Uterus (tissue), 2 donors: Measurements from ENCODE around the gene EEF1AKMT3.

Experiments
- CTCF ChIP-seq, 4 experiments: fragments of 200-600 bp in 2 of 4; fragments of 450-650 bp in 2 of 4; sonication (generic) in 2 of 4; IDR thresholded peaks; one replicate each; pipeline ENCODE4 v1.5.1; 2016 to 2019; ENCODE audit warnings: antibody characterized with exemption in 4 of 4, mild to moderate bottlenecking in 2 of 4, moderate library complexity in 1 of 4
- POLR2A ChIP-seq, 2 donors: fragments of 450-650 bp; IDR thresholded peaks; one replicate each; pipeline ENCODE4 v1.6.1; 2016; ENCODE audit warnings: antibody characterized with exemption in 2 of 2, mild to moderate bottlenecking in 1 of 2, moderate library complexity in 1 of 2

- peak; percentile 93 to 98 (median 97) for TF ChIP-seq CTCF (IDR thresholded peaks at IDR 0.05)
- TF ChIP-seq POLR2A (IDR thresholded peaks at IDR 0.05), result peak in 1 of 2 donors; percentile 54
Observed at GRCh38 chr12:57782608-57783465, 10.4 kb downstream of the EEF1AKMT3 start, which contains the start of gene TSFM.
